HFFc6 (cell line): ENCODE data around the gene SLC6A3. TPM values are rescaled to one million over a fixed set of nuclear protein-coding genes. Genes with fewer than 3 reads are reported as not detected.

Experiments
- DNase-seq: peaks from one replicate; pipeline ENCODE4 v3.0.0-alpha.2; 2018
- H3K27ac Mint-ChIP-seq: 2 replicates; pipeline ENCODE4 v1.8.0; 2020; ENCODE audit warnings: mild to moderate bottlenecking, mixed read lengths
- H3K27me3 Mint-ChIP-seq: 2 replicates; pipeline ENCODE4 v1.8.0; 2021; ENCODE audit warnings: mild to moderate bottlenecking, moderate library complexity, mixed read lengths; ENCODE audit not compliant: insufficient read depth
- H3K36me3 Mint-ChIP-seq: 2 replicates; pipeline ENCODE4 v1.8.0; 2021; ENCODE audit warnings: low read depth, mixed read lengths
- H3K4me1 Mint-ChIP-seq: 2 replicates; pipeline ENCODE4 v1.8.0; 2020; ENCODE audit warnings: low read depth, mixed read lengths
- H3K4me3 Mint-ChIP-seq: 2 replicates; pipeline ENCODE4 v1.8.0; 2020; ENCODE audit warnings: mild to moderate bottlenecking, moderate library complexity, mixed read lengths
- H3K9me3 Mint-ChIP-seq: 2 replicates; pipeline ENCODE4 v1.8.0; 2020; ENCODE audit warnings: mild to moderate bottlenecking, mixed read lengths
- total RNA-seq, 6 experiments: library from RNA; stranded (reverse); fragmentation: NEBNext Ultra II Directional; extraction: Animal tissue kit (Norgen Biotek cat#: 25700); gene quantifications; 2 replicates in 1 of 6; 3 replicates in 5 of 6; pipeline ENCODE4 v1.2.3, GENCODE V29; 2021
- TF ChIP-seq, protein P1 (sequence below): fragments of 200-600 bp; sonication (generic); IDR thresholded peaks from 2 replicates; pipeline ENCODE4 v1.5.0; 2021; ENCODE audit warnings: antibody characterized with exemption, mild to moderate bottlenecking

SLC6A3 gene
- total RNA-seq, 6 experiments from 2014 or later: not detected

DNA sequence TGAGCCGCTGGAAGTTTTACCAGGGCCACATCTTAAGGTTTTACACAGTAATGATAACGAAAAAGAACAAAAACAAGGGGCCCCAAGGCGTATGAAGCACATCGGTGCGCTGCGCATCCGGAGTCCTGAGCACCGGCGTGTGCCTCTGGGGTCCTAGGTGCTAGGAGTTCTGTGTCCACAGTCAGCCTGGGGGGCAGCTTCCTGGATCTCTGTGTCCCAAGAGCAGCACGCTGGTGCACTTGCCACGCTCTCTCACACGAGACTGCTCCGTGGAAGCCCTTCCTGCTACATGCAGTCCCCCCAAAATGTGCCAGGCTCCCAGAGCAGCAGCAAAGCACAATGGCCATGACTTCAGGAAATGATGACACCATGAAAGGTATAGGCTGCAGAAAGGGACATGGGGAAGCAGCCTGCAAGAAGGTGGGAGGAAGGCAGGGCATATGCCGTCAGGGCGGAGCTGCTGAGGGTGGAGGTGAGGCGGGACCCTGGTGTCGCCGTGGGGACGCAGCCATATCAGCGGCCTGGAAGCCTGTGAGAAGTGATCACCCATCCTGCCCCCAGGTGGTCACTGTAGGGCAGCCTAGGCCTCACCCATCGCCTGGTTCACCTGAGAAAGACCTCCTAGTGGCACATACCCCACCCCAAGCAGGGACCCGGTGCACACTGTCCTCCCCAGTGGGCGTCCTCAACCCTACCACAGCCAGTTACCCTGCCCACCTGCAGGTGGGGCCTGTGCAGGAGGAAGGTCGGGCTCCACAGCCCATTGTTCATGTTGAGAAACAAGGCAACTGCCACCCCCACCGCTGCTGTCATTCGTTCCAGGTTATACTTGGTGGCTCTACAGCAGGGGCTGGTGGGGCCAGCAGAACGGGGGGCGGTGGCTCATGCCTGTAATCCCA, 23.6 kb upstream of the SLC6A3 start:
- peaks cover 19% of the 10 kb centered on the region for H3K4me1 Mint-ChIP-seq
- H3K4me3 Mint-ChIP-seq: no peak overlapping the region
- no peak for DNase-seq
- TF ChIP-seq, protein P1, sequence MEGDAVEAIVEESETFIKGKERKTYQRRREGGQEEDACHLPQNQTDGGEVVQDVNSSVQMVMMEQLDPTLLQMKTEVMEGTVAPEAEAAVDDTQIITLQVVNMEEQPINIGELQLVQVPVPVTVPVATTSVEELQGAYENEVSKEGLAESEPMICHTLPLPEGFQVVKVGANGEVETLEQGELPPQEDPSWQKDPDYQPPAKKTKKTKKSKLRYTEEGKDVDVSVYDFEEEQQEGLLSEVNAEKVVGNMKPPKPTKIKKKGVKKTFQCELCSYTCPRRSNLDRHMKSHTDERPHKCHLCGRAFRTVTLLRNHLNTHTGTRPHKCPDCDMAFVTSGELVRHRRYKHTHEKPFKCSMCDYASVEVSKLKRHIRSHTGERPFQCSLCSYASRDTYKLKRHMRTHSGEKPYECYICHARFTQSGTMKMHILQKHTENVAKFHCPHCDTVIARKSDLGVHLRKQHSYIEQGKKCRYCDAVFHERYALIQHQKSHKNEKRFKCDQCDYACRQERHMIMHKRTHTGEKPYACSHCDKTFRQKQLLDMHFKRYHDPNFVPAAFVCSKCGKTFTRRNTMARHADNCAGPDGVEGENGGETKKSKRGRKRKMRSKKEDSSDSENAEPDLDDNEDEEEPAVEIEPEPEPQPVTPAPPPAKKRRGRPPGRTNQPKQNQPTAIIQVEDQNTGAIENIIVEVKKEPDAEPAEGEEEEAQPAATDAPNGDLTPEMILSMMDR: peak; percentile 31
- peaks cover 16% of the 10 kb centered on the region for H3K9me3 Mint-ChIP-seq
- H3K36me3 Mint-ChIP-seq: peaks cover 47% of the 10 kb centered on the region
- peaks cover 14% of the 10 kb centered on the region for H3K27me3 Mint-ChIP-seq
- peak overlapping the region; percentile 84 for H3K27ac Mint-ChIP-seq

DNA sequence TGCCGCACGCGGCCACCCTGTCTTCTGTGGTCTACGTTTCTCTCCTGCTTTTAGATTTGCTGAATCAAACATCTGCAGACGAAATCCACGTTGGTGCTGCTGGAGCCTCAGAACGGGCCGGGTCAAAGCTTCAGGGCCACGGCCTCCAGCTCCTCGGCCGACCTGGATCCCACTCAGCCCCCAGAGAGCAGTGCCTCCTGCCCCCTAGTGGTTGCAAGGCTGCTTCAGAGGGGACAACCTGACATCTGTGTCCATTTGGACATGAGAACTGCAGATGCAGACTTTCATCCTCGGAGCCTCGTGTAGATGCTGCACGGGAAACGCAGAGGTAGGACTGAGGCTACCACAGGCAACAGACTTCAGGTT, 23.0 kb upstream of the SLC6A3 start:
- H3K27me3 Mint-ChIP-seq: peaks cover 16% of the 10 kb centered on the region
- peaks cover 19% of the 10 kb centered on the region for H3K4me1 Mint-ChIP-seq
- peak overlapping the region; percentile 70 for H3K27ac Mint-ChIP-seq
- peaks cover 47% of the 10 kb centered on the region for H3K36me3 Mint-ChIP-seq
- TF ChIP-seq, protein P1: peak; percentile 76
- DNase-seq: no peak
- peaks cover 16% of the 10 kb centered on the region for H3K9me3 Mint-ChIP-seq
- no peak overlapping the region for H3K4me3 Mint-ChIP-seq

DNA sequence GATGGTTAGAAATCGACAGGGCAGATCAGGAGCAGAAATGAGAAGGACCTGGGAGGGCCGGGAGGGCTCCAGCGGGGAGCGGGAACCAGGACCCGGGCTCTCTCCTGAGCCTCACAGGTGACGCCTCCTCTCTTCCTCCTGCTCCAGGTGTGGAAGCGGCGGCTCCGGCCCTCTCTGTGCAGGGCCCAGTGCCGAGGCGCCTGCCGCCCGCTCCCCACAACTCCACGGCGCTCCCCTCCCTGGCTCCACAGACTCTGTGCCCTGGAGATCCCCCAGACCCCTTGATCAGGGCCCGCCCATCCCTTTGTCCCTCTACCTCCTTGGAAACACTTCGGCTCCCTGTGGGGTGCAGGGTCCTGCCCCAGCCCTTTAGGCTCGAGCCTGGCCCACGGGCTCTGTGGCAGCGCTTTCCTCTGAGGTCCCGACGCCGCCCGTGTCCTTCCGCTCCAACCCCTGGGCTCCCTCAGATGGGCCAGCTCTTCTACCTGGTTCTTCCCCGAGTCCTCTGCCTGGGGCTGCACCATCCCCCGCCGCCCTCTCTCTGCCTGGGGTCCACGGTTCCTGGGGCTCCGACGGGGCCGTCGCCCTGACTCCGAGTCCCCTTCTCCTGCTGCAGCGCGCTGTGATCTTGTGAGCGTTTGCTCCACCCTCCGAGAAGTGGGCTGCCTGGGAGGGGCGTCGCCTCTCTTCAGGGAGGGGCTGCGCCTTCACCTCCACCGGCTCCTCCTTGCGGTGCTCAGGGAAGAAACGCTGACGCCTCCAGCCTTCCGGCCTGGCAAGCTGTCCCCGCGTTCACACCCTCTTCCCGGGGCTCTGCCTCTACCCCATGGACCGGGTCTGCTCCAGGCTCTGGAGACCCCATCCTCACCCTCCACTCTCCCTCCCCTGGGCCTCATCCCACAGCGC, 22.4 kb upstream of the SLC6A3 start:
- Mint-ChIP-seq H3K27me3 (peaks cover 16% of the 10 kb centered on the region), H3K9me3 (peaks cover 16% of the 10 kb centered on the region), H3K4me3 (no peak overlapping the region), H3K4me1 (peaks cover 19% of the 10 kb centered on the region), H3K36me3 (peaks cover 46% of the 10 kb centered on the region), H3K27ac (no peak overlapping the region)
- TF ChIP-seq, protein P1: no peak
- no peak for DNase-seq

DNA sequence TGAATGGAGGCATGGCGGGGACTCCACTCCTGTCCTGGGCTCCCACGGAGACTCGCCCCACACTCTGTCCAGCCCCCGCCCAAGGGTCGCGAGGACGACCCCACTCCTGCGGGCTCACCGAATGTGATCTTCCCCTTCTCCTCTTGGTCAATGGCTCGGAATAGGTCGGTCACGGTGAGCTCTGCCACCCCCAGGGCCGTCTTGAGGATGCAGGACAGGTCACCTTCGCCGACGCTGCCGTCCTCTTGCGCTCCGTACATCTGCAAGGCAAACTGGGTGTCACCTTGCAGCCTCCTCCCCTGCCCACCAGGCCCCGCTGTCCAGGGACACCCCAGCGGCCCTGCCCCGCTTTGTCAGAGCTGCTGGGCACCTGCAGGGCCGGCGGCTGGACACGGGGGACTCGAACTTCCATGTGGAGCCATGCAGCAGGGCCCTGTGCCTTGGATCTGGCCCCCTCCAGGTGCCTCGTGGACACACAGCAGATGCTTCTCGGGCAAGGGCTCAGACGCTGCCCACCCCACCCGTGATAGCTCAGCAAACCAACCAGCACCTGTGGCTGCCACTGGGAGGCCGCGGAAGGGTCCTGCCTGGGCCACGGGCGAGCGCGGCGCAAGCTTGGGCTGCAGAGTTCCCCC, 21.5 kb upstream of the SLC6A3 start:
- DNase-seq: no peak
- H3K27ac Mint-ChIP-seq: no peak overlapping the region
- peaks cover 19% of the 10 kb centered on the region for H3K4me1 Mint-ChIP-seq
- H3K4me3 Mint-ChIP-seq: no peak overlapping the region
- TF ChIP-seq, protein P1: no peak
- H3K27me3 Mint-ChIP-seq: peaks cover 18% of the 10 kb centered on the region
- peaks cover 16% of the 10 kb centered on the region for H3K9me3 Mint-ChIP-seq
- H3K36me3 Mint-ChIP-seq: peaks cover 52% of the 10 kb centered on the region

- DNase-seq: no peak
- Mint-ChIP-seq H3K9me3 (peaks cover 16% of the 10 kb centered on the region), H3K36me3 (peaks cover 56% of the 10 kb centered on the region), H3K27me3 (peaks cover 18% of the 10 kb centered on the region), H3K27ac (no peak overlapping the region), H3K4me1 (peaks cover 15% of the 10 kb centered on the region), H3K4me3 (no peak overlapping the region)
- TF ChIP-seq, protein P1: no peak
These were observed 20.8 kb upstream of the SLC6A3 start for GRCh38 chr5:1465966-1466471.
